Activated CD4-positive, alpha-beta T cell treated with anti-CD3 and anti-CD28 coated beads, Interleukin-2, amount 10 ng/mL, durations not matched to agents 24 days and 14 days (primary cell): Measurements from ENCODE around the gene ZNF281. TPM values are rescaled to one million over a fixed set of nuclear protein-coding genes. Genes with fewer than 3 reads are reported as not detected.

ENCODE experiments used
- DNase-seq: peaks from one replicate; pipeline ENCODE4 v3.0.0; 2022
- H3K27ac Mint-ChIP-seq: one replicate; pipeline ENCODE4 v1.8.0; 2022; ENCODE audit warnings: mild to moderate bottlenecking, mixed read lengths
- H3K27me3 Mint-ChIP-seq: one replicate; pipeline ENCODE4 v1.8.0; 2022; ENCODE audit warnings: mixed read lengths
- H3K36me3 Mint-ChIP-seq: one replicate; pipeline ENCODE4 v1.8.0; 2022; ENCODE audit warnings: low read depth, mild to moderate bottlenecking, mixed read lengths
- H3K4me1 Mint-ChIP-seq: one replicate; pipeline ENCODE4 v1.8.0; 2021; ENCODE audit warnings: mixed read lengths
- H3K4me3 Mint-ChIP-seq: one replicate; pipeline ENCODE4 v1.8.0; 2022; ENCODE audit warnings: mild to moderate bottlenecking, moderate library complexity, mixed read lengths
- H3K9me3 Mint-ChIP-seq: one replicate; pipeline ENCODE4 v1.8.0; 2021; ENCODE audit warnings: mixed read lengths
- intact Hi-C: fragments of 100-400 bp; cut with micrococcal nuclease; formaldehyde crosslinking; loops from one replicate; pipeline ENCODE4 v1.15.1; 2023
- total RNA-seq: library from RNA; stranded (reverse); gene quantifications from 2 replicates; pipeline ENCODE4 v1.2.3, GENCODE V29; 2022

Gene ZNF281
- total RNA-seq, 1 donor from 2014 or later: 20.4 TPM

DNA sequence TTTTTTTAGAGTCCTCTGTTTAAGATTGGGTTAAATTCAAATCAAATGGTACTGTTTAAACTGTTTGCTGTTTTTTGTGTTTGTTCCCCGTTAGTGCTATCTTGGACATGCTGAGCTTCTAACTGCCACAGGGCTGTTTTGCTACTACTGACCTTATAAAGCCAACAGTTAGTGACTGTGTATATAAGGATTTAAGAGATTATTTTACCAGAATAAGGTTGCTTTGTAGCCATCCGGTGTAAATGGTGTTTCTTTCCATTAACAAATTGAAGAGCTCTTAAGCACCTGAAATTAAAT, 37.0 kb downstream of the ZNF281 start:
- Mint-ChIP-seq H3K4me1 (peaks cover 8% of the 10 kb centered on the region), H3K27ac (no peak overlapping the region), H3K36me3 (no peaks in the 10 kb centered on the region), H3K27me3 (peaks cover 4% of the 10 kb centered on the region), H3K9me3 (peaks cover 7% of the 10 kb centered on the region), H3K4me3 (no peak overlapping the region)
- no peak for DNase-seq
- intact Hi-C loops: no loop called here

DNA sequence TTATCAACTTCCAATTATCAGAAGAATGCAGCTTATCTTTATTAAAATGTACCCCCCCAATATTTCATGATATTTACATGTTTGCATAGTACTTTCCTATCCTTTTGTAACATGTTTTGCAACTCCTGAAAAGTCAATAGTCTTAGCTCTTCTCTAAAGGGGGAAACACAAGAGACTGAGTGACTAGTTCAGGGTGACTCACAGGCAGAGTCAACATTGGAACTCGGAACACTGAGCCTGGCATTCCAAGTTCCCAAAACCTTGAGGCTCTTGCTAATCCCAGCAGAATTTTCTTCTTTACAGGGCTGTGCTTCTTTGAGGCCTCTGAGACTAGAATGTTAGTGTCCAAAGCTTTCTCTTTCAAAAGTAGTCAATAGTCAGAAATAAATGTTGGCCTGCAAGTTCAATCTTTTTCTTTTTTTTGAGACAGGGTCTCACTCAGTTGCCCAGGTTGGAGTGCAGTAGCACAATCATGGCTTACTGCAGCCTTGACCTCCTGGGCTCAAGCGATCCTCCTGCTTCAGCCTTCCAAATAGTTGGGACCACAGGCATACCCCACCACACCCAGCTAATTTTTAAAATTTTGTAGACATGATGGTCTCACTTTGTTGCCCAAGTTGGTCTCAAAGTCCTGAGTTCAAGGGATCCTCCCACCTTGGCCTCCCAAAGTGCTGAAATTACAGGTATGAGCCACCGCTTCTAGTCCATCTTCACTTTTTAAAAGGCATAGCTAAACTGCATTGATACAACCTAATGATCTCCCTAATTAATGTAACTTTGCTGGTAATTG, 37.5 kb downstream of the ZNF281 start:
- H3K4me1 Mint-ChIP-seq: peaks cover 8% of the 10 kb centered on the region
- DNase-seq: no peak
- no peak overlapping the region for H3K27ac Mint-ChIP-seq
- H3K36me3 Mint-ChIP-seq: no peaks in the 10 kb centered on the region
- peaks cover 7% of the 10 kb centered on the region for H3K9me3 Mint-ChIP-seq
- H3K27me3 Mint-ChIP-seq: peaks cover 4% of the 10 kb centered on the region
- intact Hi-C loops: no loop called here
- no peak overlapping the region for H3K4me3 Mint-ChIP-seq

DNA sequence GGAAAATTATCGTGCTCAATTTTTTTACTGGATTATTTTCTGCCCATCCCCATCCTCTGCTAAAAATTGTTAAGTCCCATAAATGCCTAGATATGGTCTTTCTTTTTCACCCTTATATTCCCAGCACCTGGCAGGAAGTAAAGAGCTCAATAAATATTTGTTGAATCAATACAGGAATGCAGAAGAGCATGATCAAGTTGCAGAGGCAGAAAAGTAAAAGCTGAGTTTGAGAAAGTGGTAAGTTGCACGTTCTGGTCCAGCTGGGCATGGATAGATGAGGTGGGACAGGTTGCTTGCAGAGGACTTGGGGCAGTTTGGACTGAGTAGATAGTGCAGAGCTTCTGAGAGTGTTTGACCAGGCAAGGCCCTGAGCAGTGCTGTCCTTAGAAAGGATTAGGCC, 40.1 kb downstream of the ZNF281 start:
- Mint-ChIP-seq H3K4me1 (no peaks in the 10 kb centered on the region), H3K36me3 (no peaks in the 10 kb centered on the region), H3K9me3 (no peaks in the 10 kb centered on the region), H3K4me3 (no peak overlapping the region), H3K27me3 (peaks cover 2% of the 10 kb centered on the region), H3K27ac (no peak overlapping the region)
- DNase-seq: no peak
- intact Hi-C loops: no loop called here

DNA sequence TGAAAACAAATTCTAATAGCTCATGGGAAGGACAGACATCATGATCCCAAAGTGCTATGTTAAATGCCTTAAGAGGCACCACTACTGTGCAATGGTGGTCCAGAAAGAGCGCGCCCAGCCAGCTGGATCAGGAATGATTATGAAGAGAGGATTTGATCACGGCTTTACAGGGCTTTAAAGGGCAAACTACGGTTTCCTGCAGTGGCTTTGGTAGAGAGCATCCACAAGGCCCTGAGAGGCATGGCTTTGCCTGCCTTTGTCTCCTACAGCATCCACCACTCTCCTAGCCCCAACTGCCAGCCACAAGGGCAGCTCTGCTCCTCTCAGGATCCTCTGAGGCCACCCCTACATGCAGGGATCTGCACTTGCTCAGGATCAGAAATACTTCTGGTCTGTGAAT, 40.7 kb downstream of the ZNF281 start:
- Mint-ChIP-seq H3K9me3 (no peaks in the 10 kb centered on the region), H3K4me3 (no peak overlapping the region), H3K27me3 (peaks cover 2% of the 10 kb centered on the region), H3K4me1 (no peaks in the 10 kb centered on the region), H3K36me3 (no peaks in the 10 kb centered on the region), H3K27ac (no peak overlapping the region)
- DNase-seq: no peak
- intact Hi-C loops: no loop called here

DNA sequence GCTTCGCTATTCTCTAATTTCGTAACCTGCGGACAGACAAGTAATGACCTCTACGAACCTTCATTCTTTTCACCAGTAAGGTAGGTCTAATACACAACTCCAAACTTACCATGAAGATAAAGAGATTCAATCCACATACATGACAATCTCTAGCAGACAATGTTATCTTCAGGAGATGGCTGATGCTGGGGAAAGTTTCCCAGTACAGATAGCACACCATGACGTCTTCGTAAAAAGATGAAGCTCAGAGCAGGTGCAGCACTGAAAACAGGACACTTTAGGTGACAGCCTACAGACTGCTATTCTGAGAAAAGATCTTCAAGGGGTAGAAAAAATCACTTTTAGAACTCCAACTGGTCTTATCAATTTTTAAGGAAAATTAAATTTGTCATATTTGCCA, 41.3 kb downstream of the ZNF281 start:
- intact Hi-C loops: no loop called here
- peaks cover under 1% of the 10 kb centered on the region for H3K27me3 Mint-ChIP-seq
- H3K4me3 Mint-ChIP-seq: no peak overlapping the region
- no peaks in the 10 kb centered on the region for H3K9me3 Mint-ChIP-seq
- no peak for DNase-seq
- no peak overlapping the region for H3K27ac Mint-ChIP-seq
- H3K4me1 Mint-ChIP-seq: no peaks in the 10 kb centered on the region
- H3K36me3 Mint-ChIP-seq: no peaks in the 10 kb centered on the region

DNA sequence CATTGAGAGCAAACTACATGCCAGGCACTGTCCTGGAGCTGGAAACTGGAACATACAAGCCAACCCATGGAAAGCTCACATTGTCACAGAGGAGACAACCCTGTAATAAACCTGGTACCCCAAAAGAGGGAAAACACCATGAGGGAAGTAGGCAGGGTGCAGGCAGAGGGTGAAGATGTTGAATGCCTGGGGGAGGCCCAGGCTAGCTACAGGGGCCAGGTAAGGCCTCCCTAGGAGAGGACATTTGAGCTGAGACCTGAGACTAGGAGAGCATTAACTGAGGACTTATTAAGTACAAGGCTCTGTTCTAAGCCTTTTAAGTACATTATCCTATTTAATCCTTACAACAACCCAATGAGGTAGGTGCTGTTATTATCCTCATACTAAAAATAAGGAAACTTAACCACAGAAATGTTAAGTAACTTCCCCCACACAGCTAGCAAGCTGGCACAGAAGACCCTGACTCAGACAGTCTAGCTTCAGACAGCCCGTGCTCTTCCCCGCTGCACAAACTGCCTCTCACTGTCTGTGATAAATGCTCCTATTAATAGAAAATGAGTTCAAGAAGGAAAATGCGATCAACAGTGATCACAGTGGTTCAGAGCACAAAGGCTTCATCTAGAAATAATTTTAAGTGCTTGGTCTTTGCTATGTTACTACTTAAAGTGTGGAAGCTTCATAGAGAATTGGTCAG, 41.8 kb downstream of the ZNF281 start:
- H3K4me1 Mint-ChIP-seq: peaks cover 2% of the 10 kb centered on the region
- H3K27me3 Mint-ChIP-seq: no peaks in the 10 kb centered on the region
- DNase-seq: no peak
- no peak overlapping the region for H3K27ac Mint-ChIP-seq
- no peaks in the 10 kb centered on the region for H3K9me3 Mint-ChIP-seq
- intact Hi-C loops: no loop called here
- H3K4me3 Mint-ChIP-seq: no peak overlapping the region
- H3K36me3 Mint-ChIP-seq: no peaks in the 10 kb centered on the region

DNA sequence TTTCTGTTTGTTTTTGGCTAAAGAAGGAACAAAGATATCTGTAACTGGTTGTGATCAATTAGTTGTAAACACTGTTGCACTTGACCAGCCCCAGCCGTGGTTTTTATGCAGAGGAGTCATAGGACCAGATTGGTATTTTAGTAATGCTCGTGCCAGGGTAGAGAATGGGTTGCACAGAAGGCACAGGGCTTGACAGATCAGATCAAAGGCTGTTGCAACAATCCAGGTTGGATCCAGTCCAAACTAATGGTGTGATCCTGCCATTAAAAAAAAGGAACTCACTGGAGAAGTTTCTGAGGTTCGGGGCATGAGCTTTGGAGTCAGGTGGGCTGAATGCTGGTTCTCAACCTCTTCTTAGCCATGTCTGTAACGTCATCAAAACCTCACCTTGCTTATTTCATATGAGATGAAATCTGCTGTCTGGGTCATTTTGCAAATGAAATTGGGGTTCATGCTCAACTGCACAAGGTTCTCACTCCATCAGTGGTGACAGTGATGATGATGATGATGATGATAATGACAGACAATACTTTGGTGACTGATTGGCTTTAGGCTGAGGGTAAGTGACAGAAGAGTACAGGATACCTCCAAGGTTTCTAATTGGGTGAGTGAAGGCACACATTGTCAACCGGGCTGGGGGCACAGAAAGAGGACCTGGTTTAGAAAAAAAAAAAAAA, 43.1 kb downstream of the ZNF281 start:
- H3K9me3 Mint-ChIP-seq: no peaks in the 10 kb centered on the region
- no peak for DNase-seq
- no peaks in the 10 kb centered on the region for H3K27me3 Mint-ChIP-seq
- no peak overlapping the region for H3K27ac Mint-ChIP-seq
- H3K36me3 Mint-ChIP-seq: no peaks in the 10 kb centered on the region
- intact Hi-C loops: no loop called here
- no peak overlapping the region for H3K4me3 Mint-ChIP-seq
- peaks cover 2% of the 10 kb centered on the region for H3K4me1 Mint-ChIP-seq

DNA sequence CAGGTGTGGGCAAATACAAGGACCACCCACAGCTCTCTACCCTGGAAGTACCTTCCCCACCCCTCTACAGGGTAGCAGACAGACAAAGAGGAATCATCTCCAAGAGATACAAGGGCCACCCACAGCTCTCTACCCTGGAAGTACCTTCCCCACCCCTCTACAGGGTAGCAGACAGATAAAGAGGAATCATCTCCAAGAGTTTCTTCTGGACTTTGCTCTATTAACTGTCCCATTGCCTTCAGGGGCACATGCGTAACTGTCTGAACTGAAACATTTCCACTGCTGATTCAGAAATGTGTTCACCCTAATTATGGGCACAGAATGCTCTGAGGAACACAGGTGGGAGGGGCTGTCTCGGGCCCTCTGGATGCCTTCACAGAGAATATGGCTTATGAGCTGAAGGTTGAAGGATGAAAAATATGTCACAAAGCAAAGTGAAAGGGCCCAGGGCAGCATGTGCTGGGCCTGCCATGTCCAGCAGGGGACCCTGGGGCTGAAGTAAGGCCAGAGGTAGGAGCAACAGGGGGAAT, 43.9 kb downstream of the ZNF281 start:
- peaks cover 2% of the 10 kb centered on the region for H3K4me1 Mint-ChIP-seq
- H3K36me3 Mint-ChIP-seq: no peaks in the 10 kb centered on the region
- H3K27me3 Mint-ChIP-seq: no peaks in the 10 kb centered on the region
- no peak overlapping the region for H3K27ac Mint-ChIP-seq
- H3K9me3 Mint-ChIP-seq: no peaks in the 10 kb centered on the region
- no peak overlapping the region for H3K4me3 Mint-ChIP-seq
- intact Hi-C loops: no loop called here
- no peak for DNase-seq

DNA sequence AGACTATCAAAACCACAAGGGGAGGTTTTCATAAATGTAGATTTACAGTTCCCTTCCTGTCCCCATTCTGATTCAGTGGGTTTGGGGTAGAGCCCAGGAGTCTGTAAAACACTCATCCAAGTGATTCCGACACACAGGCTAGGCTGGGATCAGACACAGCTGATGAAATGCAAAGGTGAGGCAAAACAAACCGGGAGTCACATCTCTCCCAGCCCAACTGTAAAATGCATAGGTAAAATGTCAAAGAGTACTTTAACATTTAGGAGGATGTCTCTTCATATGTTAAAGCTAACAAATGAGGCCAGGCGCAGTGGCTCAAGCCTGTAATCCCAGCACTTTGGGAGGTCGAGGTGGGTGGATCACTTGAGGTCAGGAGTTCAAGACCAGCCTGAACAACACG, 45.0 kb downstream of the ZNF281 start:
- Mint-ChIP-seq H3K27ac (no peak overlapping the region), H3K4me3 (no peak overlapping the region), H3K27me3 (no peaks in the 10 kb centered on the region), H3K9me3 (no peaks in the 10 kb centered on the region), H3K36me3 (no peaks in the 10 kb centered on the region), H3K4me1 (peaks cover 2% of the 10 kb centered on the region)
- intact Hi-C loops: no loop called here
- no peak for DNase-seq

DNA sequence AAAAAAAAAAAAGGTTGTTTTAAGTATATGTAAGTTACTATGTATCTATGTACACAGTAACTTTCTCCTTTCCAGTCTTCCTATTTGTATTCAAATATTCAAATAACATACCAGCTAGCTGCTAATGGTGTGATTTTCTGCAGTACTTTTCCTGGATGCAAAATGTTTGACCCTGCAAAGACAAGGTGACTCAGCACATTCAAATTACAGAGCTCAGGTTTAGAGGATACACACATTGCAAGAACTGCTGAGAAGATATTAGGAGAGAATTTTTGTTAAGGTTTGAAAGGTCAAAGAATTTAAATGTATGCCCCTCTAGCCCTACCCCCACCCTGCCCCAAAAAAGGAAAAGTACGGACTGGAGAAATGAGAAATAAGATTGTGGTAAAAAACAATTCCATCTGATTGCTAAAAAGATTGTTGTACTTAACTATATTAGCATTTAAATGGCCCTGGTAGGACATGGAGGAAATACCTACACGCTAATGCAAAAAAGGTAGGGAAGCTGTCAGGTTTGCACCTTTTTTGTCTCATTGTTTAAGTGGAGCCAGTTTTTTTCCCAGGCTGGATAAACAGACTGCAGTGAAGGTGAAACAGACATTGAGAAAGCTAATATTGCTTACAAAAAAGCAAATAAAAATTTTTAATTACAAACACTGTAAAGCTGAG, 45.6 kb downstream of the ZNF281 start:
- H3K4me1 Mint-ChIP-seq: peaks cover 2% of the 10 kb centered on the region
- DNase-seq: no peak
- no peak overlapping the region for H3K4me3 Mint-ChIP-seq

DNA sequence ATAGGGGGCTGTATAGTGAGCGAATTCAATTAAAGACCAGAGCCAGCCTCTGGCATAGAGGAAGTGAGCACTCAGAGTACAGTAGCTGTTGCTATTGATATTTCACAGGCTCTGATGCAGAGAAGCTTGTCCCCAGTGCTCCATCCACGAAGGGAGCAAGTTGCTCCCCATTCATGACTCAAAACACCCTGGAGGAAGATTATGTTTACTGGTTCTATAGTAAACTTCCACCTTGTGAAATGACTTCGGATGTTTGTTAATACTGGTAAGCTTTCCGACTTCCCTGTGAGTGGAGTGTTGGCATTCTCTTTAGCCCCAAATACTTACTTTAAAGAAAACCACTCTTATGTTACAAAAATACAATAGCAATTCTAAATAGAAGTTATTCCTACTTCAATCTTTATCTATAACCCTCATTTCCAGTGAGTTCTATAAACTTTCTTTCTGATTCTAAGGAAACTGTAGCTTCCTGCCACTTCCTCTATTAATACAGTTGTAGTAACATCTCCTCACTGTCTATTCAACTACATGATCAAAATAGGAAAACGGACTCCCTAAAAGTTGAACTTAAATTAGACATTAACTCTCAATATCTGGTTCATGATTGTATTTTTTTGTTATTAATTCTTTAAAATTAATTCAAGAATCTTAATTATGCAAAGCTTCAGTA, 46.4 kb downstream of the ZNF281 start:
- no peak for DNase-seq
- no peaks in the 10 kb centered on the region for H3K27me3 Mint-ChIP-seq
- H3K4me3 Mint-ChIP-seq: no peak overlapping the region
- no peaks in the 10 kb centered on the region for H3K36me3 Mint-ChIP-seq
- peaks cover 2% of the 10 kb centered on the region for H3K4me1 Mint-ChIP-seq
- H3K9me3 Mint-ChIP-seq: no peaks in the 10 kb centered on the region
- intact Hi-C loops: no loop called here
- no peak overlapping the region for H3K27ac Mint-ChIP-seq

More for the DNA sequence above, 45.6 kb downstream of the ZNF281 start:
- Mint-ChIP-seq H3K27me3 (no peaks in the 10 kb centered on the region), H3K9me3 (no peaks in the 10 kb centered on the region), H3K36me3 (no peaks in the 10 kb centered on the region), H3K27ac (no peak overlapping the region)
- intact Hi-C loops: no loop called here

DNA sequence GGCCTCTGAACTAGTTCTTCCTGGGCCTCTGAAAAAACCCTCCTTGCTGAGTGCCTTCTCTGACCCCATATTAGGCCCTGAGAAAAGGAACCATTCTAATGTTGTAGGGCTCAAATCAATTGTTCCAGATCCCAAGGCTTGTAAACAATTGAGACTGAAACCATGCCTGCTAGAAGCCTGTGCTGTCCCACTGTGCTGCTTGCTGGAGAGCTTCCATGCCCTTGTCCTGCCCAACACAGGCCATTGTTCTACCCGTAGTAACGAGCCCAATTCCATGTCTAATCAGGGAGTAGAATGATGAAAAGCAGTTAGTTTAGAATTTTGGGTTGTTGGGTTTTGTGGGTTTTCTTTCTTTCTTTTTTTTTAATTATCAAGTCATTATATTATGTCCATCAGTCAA, 47.4 kb downstream of the ZNF281 start:
- H3K36me3 Mint-ChIP-seq: no peaks in the 10 kb centered on the region
- no peaks in the 10 kb centered on the region for H3K9me3 Mint-ChIP-seq
- no peak for DNase-seq
- no peaks in the 10 kb centered on the region for H3K27me3 Mint-ChIP-seq
- H3K4me3 Mint-ChIP-seq: no peak overlapping the region
- intact Hi-C loops: no loop called here
- no peak overlapping the region for H3K27ac Mint-ChIP-seq
- peaks cover 2% of the 10 kb centered on the region for H3K4me1 Mint-ChIP-seq

DNA sequence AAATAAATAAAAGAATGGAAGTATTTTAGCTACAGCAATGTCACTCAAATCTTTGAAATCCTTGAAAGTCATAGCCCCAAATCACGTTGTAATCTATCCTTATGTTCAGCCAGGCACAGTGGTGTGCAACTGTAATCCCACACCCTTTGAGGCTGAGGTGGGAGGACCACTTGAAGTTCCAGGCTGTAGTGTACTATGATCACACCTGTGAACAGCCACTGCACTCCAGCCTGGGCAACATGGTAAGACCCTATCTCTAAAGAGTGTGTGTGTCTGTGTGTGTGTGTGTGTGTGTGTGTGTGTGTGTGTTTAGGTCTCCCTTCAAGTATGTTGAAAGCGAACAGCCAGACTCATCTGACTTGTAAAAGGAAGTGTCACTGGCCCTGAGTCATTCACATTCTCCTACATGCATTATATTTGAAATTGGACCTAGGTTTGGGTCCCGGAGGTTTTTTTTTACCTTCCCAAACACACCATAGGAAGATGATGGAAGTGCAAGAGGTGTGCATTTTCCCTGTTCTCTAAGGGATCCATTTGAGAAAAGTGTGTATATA, 50.1 kb downstream of the ZNF281 start:
- Mint-ChIP-seq H3K27me3 (no peaks in the 10 kb centered on the region), H3K4me3 (no peak overlapping the region), H3K36me3 (no peaks in the 10 kb centered on the region), H3K9me3 (no peaks in the 10 kb centered on the region), H3K4me1 (peaks cover 13% of the 10 kb centered on the region), H3K27ac (no peak overlapping the region)
- no peak for DNase-seq
- intact Hi-C loops: no loop called here
